ENCODE data around the gene MPI. TPM values are rescaled to one million over a fixed set of nuclear protein-coding genes. Genes with fewer than 3 reads are reported as not detected.
A peak's percentile ranks its signal among the peaks of the same experiment; 100 is the strongest.

The MPI gene
- total RNA-seq, 2 experiments from 2014 or later: 55.2 to 56.1 TPM

GRCh38 chr15:74847432-74847831, 42.4 kb upstream of the MPI start:
- H3K27ac Mint-ChIP-seq: no peak overlapping the region

GRCh38 chr15:74850393-74850792, 39.4 kb upstream of the MPI start:
- DNase-seq: no peak
- peaks cover 9% of the 10 kb centered on the region for H3K4me1 Mint-ChIP-seq (ENCODE audit: low read depth)
- H3K27ac Mint-ChIP-seq: no peak overlapping the region
- no peak overlapping the region for H3K4me3 Mint-ChIP-seq
- no peaks in the 10 kb centered on the region for H3K9me3 Mint-ChIP-seq
- no peaks in the 10 kb centered on the region for H3K27me3 Mint-ChIP-seq (ENCODE audit: low read depth)
- CTCF ChIA-PET: no interaction called here
- intact Hi-C loops (cut with micrococcal nuclease): no loop called here
- peaks cover 27% of the 10 kb centered on the region for H3K36me3 Mint-ChIP-seq (ENCODE audit: low read depth)

More at GRCh38 chr15:74847432-74847831, 42.4 kb upstream of the MPI start:
- Mint-ChIP-seq H3K36me3 (ENCODE audit: low read depth) (peaks cover 20% of the 10 kb centered on the region), H3K27me3 (ENCODE audit: low read depth) (no peaks in the 10 kb centered on the region), H3K9me3 (no peaks in the 10 kb centered on the region), H3K4me3 (no peak overlapping the region), H3K4me1 (ENCODE audit: low read depth) (peaks cover 28% of the 10 kb centered on the region)
- intact Hi-C loops (cut with micrococcal nuclease): loop anchor here (10.0 kb wide), 1 partner anchor 383 kb away; the partner anchor contains the start of gene UBL7
- DNase-seq: no peak
- CTCF ChIA-PET: interaction anchor here (0.6 to 1.9 kb wide), 5 partner anchors 22 to 299 kb away, joined by 3 to 6 read pairs (median 3); no protein-coding TSS in a partner anchor

- no peaks in the 10 kb centered on the region for H3K27me3 Mint-ChIP-seq (ENCODE audit: low read depth)
- CTCF ChIA-PET: interaction anchor here (1.5 kb wide), 1 partner anchor 19 kb away, joined by 4 read pairs; no protein-coding TSS in a partner anchor
- intact Hi-C loops (cut with micrococcal nuclease): no loop called here
- H3K9me3 Mint-ChIP-seq: no peaks in the 10 kb centered on the region
- peaks cover 6% of the 10 kb centered on the region for H3K4me1 Mint-ChIP-seq (ENCODE audit: low read depth)
- no peak overlapping the region for H3K4me3 Mint-ChIP-seq
- no peak for DNase-seq
- peaks cover 25% of the 10 kb centered on the region for H3K36me3 Mint-ChIP-seq (ENCODE audit: low read depth)
- peak overlapping the region; percentile 6 for H3K27ac Mint-ChIP-seq
Observed at GRCh38 chr15:74851960-74852359, 37.9 kb upstream of the MPI start.

- CTCF ChIA-PET: interaction anchor here (3.1 kb wide), 1 partner anchor 46 kb away, joined by 9 read pairs; no protein-coding TSS in a partner anchor
- H3K27me3 Mint-ChIP-seq (ENCODE audit: low read depth): no peaks in the 10 kb centered on the region
- H3K4me3 Mint-ChIP-seq: no peak overlapping the region
- intact Hi-C loops (cut with micrococcal nuclease): no loop called here
- no peaks in the 10 kb centered on the region for H3K9me3 Mint-ChIP-seq
- H3K4me1 Mint-ChIP-seq (ENCODE audit: low read depth): peaks cover 29% of the 10 kb centered on the region
- H3K36me3 Mint-ChIP-seq (ENCODE audit: low read depth): peaks cover 13% of the 10 kb centered on the region
- no peak for DNase-seq
- H3K27ac Mint-ChIP-seq: no peak overlapping the region
Observed at GRCh38 chr15:74854453-74855022, 35.3 kb upstream of the MPI start.

GRCh38 chr15:74855857-74856256, 34.0 kb upstream of the MPI start:
- no peaks in the 10 kb centered on the region for H3K27me3 Mint-ChIP-seq (ENCODE audit: low read depth)
- H3K4me1 Mint-ChIP-seq (ENCODE audit: low read depth): peaks cover 35% of the 10 kb centered on the region
- intact Hi-C loops (cut with micrococcal nuclease): no loop called here
- DNase-seq: no peak
- peak overlapping the region; percentile 51 for H3K27ac Mint-ChIP-seq
- H3K4me3 Mint-ChIP-seq: no peak overlapping the region
- no peaks in the 10 kb centered on the region for H3K9me3 Mint-ChIP-seq
- CTCF ChIA-PET: interaction anchor here (0.6 to 3.1 kb wide), 3 partner anchors 45 to 221 kb away, joined by 3 to 9 read pairs (median 3); no protein-coding TSS in a partner anchor
- H3K36me3 Mint-ChIP-seq (ENCODE audit: low read depth): peaks cover 9% of the 10 kb centered on the region

GRCh38 chr15:74856537-74856936, 33.3 kb upstream of the MPI start:
- H3K9me3 Mint-ChIP-seq: no peaks in the 10 kb centered on the region
- H3K4me1 Mint-ChIP-seq (ENCODE audit: low read depth): peaks cover 35% of the 10 kb centered on the region
- peaks cover 9% of the 10 kb centered on the region for H3K36me3 Mint-ChIP-seq (ENCODE audit: low read depth)
- intact Hi-C loops (cut with micrococcal nuclease): no loop called here
- no peaks in the 10 kb centered on the region for H3K27me3 Mint-ChIP-seq (ENCODE audit: low read depth)
- H3K27ac Mint-ChIP-seq: no peak overlapping the region
- H3K4me3 Mint-ChIP-seq: no peak overlapping the region
- CTCF ChIA-PET: interaction anchor here (0.6 to 3.1 kb wide), 3 partner anchors 44 to 222 kb away, joined by 3 to 9 read pairs (median 3); no protein-coding TSS in a partner anchor
- no peak for DNase-seq

GRCh38 chr15:74857082-74857655, 32.7 kb upstream of the MPI start:
- no peak overlapping the region for H3K4me3 Mint-ChIP-seq
- CTCF ChIA-PET: interaction anchor here (1.1 to 3.1 kb wide), 3 partner anchors 12 to 44 kb away, joined by 3 to 9 read pairs (median 6); no protein-coding TSS in a partner anchor
- H3K4me1 Mint-ChIP-seq (ENCODE audit: low read depth): peaks cover 35% of the 10 kb centered on the region
- no peaks in the 10 kb centered on the region for H3K27me3 Mint-ChIP-seq (ENCODE audit: low read depth)
- peak overlapping the region; percentile 68 for H3K27ac Mint-ChIP-seq
- peaks cover 8% of the 10 kb centered on the region for H3K36me3 Mint-ChIP-seq (ENCODE audit: low read depth)
- intact Hi-C loops (cut with micrococcal nuclease): no loop called here
- H3K9me3 Mint-ChIP-seq: no peaks in the 10 kb centered on the region
- DNase-seq: no peak

GRCh38 chr15:74857671-74858368, 32.0 kb upstream of the MPI start:
- Mint-ChIP-seq H3K9me3 (no peaks in the 10 kb centered on the region), H3K36me3 (ENCODE audit: low read depth) (peaks cover 6% of the 10 kb centered on the region), H3K27ac (peak overlapping the region; percentile 68), H3K27me3 (ENCODE audit: low read depth) (no peaks in the 10 kb centered on the region), H3K4me3 (no peak overlapping the region), H3K4me1 (ENCODE audit: low read depth) (peaks cover 36% of the 10 kb centered on the region)
- DNase-seq: no peak
- CTCF ChIA-PET: interaction anchor here (0.5 to 2.2 kb wide), 7 partner anchors 12 to 226 kb away, joined by 3 to 21 read pairs (median 4); no protein-coding TSS in a partner anchor
- intact Hi-C loops (cut with micrococcal nuclease): no loop called here

- no peak for DNase-seq
- H3K4me3 Mint-ChIP-seq: no peak overlapping the region
- CTCF ChIA-PET: interaction anchor here (0.5 to 2.2 kb wide), 8 partner anchors 11 to 226 kb away, joined by 3 to 21 read pairs (median 4); no protein-coding TSS in a partner anchor
- H3K27me3 Mint-ChIP-seq (ENCODE audit: low read depth): no peaks in the 10 kb centered on the region
- peak overlapping the region; percentile 46 for H3K27ac Mint-ChIP-seq
- intact Hi-C loops (cut with micrococcal nuclease): no loop called here
- H3K9me3 Mint-ChIP-seq: no peaks in the 10 kb centered on the region
- H3K36me3 Mint-ChIP-seq (ENCODE audit: low read depth): peaks cover 4% of the 10 kb centered on the region
- peaks cover 38% of the 10 kb centered on the region for H3K4me1 Mint-ChIP-seq (ENCODE audit: low read depth)
Observed at GRCh38 chr15:74858369-74858740, 31.5 kb upstream of the MPI start.

- Mint-ChIP-seq H3K27me3 (ENCODE audit: low read depth) (no peaks in the 10 kb centered on the region), H3K9me3 (no peaks in the 10 kb centered on the region), H3K36me3 (ENCODE audit: low read depth) (peaks cover 13% of the 10 kb centered on the region), H3K27ac (peak overlapping the region; percentile 42), H3K4me3 (no peak overlapping the region), H3K4me1 (ENCODE audit: low read depth) (peaks cover 60% of the 10 kb centered on the region)
- DNase-seq: peak; percentile 36
- intact Hi-C loops (cut with micrococcal nuclease): no loop called here
- CTCF ChIA-PET: interaction anchor here (0.6 to 1.5 kb wide), 4 partner anchors 38 to 192 kb away, joined by 3 to 6 read pairs (median 4); no protein-coding TSS in a partner anchor
Observed at GRCh38 chr15:74863239-74864056, 26.4 kb upstream of the MPI start.

- DNase-seq: no peak
- Mint-ChIP-seq H3K27ac (peak overlapping the region; percentile 9), H3K9me3 (no peaks in the 10 kb centered on the region), H3K4me3 (no peak overlapping the region), H3K27me3 (ENCODE audit: low read depth) (no peaks in the 10 kb centered on the region), H3K4me1 (ENCODE audit: low read depth) (peaks cover 61% of the 10 kb centered on the region), H3K36me3 (ENCODE audit: low read depth) (peaks cover 13% of the 10 kb centered on the region)
- CTCF ChIA-PET: interaction anchor here (1.5 kb wide), 1 partner anchor 37 kb away, joined by 4 read pairs; no protein-coding TSS in a partner anchor
- intact Hi-C loops (cut with micrococcal nuclease): no loop called here
Observed at GRCh38 chr15:74864296-74864695, 25.5 kb upstream of the MPI start.
